Posterior cingulate gyrus (tissue), 11 donors: ENCODE data around the gene MTCL1.
A peak's percentile ranks its signal among the peaks of the same experiment; 100 is the strongest.

Source experiments
- DNase-seq, 10 donors: peaks; one replicate each; pipeline versions ENCODE4 v3.0.0 to v3.0.0-alpha.2; 2020 to 2021; ENCODE audit warnings: mixed read lengths in 3 of 10
- intact Hi-C: fragments of 100-400 bp; cut with DNase I; formaldehyde crosslinking; loops from one replicate; pipeline ENCODE4 v1.15.1; 2023

MTCL1 gene

GRCh38 chr18:8686611-8687010 lies 18.7 kb upstream of the MTCL1 start:
- no peak for DNase-seq
- intact Hi-C loops, result no loop called here

GRCh38 chr18:8688216-8688800 lies 17.0 kb upstream of the MTCL1 start:
- intact Hi-C loops, result no loop called here
- no peak for DNase-seq

- DNase-seq, result no peak
- intact Hi-C loops, result no loop called here
These were observed 16.5 kb upstream of the MTCL1 start for GRCh38 chr18:8688816-8689215.

- no peak for DNase-seq
- intact Hi-C loops, result no loop called here
These were observed 15.8 kb upstream of the MTCL1 start for GRCh38 chr18:8689517-8689916.

GRCh38 chr18:8694891-8695290 lies 10.5 kb upstream of the MTCL1 start:
- intact Hi-C loops, result loop anchor here (5.0 kb wide), 1 partner anchor 292 kb away; no protein-coding TSS in a partner anchor
- DNase-seq, result no peak

GRCh38 chr18:8695932-8696517 lies 9.3 kb upstream of the MTCL1 start:
- intact Hi-C loops, result loop anchor here (5.0 kb wide), 1 partner anchor 291 kb away; no protein-coding TSS in a partner anchor
- DNase-seq, result no peak

- intact Hi-C loops, result loop anchor here (5.0 kb wide), 1 partner anchor 291 kb away; no protein-coding TSS in a partner anchor
- DNase-seq, result peak in 8 of 10 donors; percentile 55 to 96 (median 81)
These were observed 8.6 kb upstream of the MTCL1 start for GRCh38 chr18:8696749-8697211.

GRCh38 chr18:8699126-8699525 lies 6.2 kb upstream of the MTCL1 start:
- no peak for DNase-seq
- intact Hi-C loops, result loop anchor here (5.0 kb wide), 1 partner anchor 288 kb away; no protein-coding TSS in a partner anchor

GRCh38 chr18:8699948-8700347 lies 5.4 kb upstream of the MTCL1 start:
- DNase-seq, result no peak
- intact Hi-C loops, result loop anchor here (5.0 to 10.0 kb wide), 3 partner anchors 85 to 435 kb away; partner anchors contain the start of gene ANKRD12

- peak in 2 of 10 donors; percentile 18 to 84 for DNase-seq
- intact Hi-C loops, result loop anchor here (10.0 kb wide), 2 partner anchors 83 to 433 kb away; partner anchors contain the start of gene ANKRD12
These were observed 3.7 kb upstream of the MTCL1 start for GRCh38 chr18:8701546-8702118.

- intact Hi-C loops, result loop anchor here (10.0 kb wide), 2 partner anchors 82 to 432 kb away; partner anchors contain the start of gene ANKRD12
- DNase-seq, result no peak
These were observed 2.7 kb upstream of the MTCL1 start for GRCh38 chr18:8702668-8703067.

GRCh38 chr18:8703092-8703709 lies 2.2 kb upstream of the MTCL1 start:
- no peak for DNase-seq
- intact Hi-C loops, result loop anchor here (10.0 kb wide), 2 partner anchors 82 to 432 kb away; partner anchors contain the start of gene ANKRD12

GRCh38 chr18:8703781-8704301 lies 1.5 kb upstream of the MTCL1 start:
- DNase-seq, result peak in 1 of 10 donors; percentile 61
- intact Hi-C loops, result loop anchor here (10.0 kb wide), 2 partner anchors 81 to 431 kb away; partner anchors contain the start of gene ANKRD12

- intact Hi-C loops, result loop anchor here (1.0 to 10.0 kb wide), 4 partner anchors 80 to 430 kb away; partner anchors contain the start of genes ANKRD12 and NDUFV2
- peak; percentile 80 to 98 (median 86) for DNase-seq
These were observed 757 bp upstream of the MTCL1 start for GRCh38 chr18:8704361-8705237.

- peak in 3 of 10 donors; percentile 41 to 87 (median 71) for DNase-seq
- intact Hi-C loops, result loop anchor here (1.0 to 10.0 kb wide), 4 partner anchors 79 to 429 kb away; partner anchors contain the start of genes ANKRD12 and NDUFV2
These were observed 820 bp downstream of the MTCL1 start for GRCh38 chr18:8705961-8706790.

GRCh38 chr18:8706791-8707555 lies 1.6 kb downstream of the MTCL1 start:
- intact Hi-C loops, result loop anchor here (5.0 to 10.0 kb wide), 3 partner anchors 78 to 428 kb away; partner anchors contain the start of gene ANKRD12
- peak in 7 of 10 donors; percentile 42 to 91 (median 51) for DNase-seq

GRCh38 chr18:8707556-8708300 lies 2.4 kb downstream of the MTCL1 start:
- DNase-seq, result peak in 3 of 10 donors; percentile 20 to 77 (median 44)
- intact Hi-C loops, result loop anchor here (5.0 to 10.0 kb wide), 3 partner anchors 77 to 427 kb away; partner anchors contain the start of gene ANKRD12
